Activated CD4-positive, alpha-beta T cell treated with anti-CD3 and anti-CD28 coated beads, Interleukin-2, amount 50 U/mL, for 24 hours (primary cell): ENCODE results near the gene PXN.
"Not testable (repeated sequence)": the region's sequence is repeated elsewhere in the genome, so short reads cannot be mapped to it uniquely, and the experiment has no call there.

Experiments used
- DNase-seq, 2 donors: peaks; one replicate each; pipeline ENCODE4 v3.0.0-alpha.2; 2020; ENCODE audit warnings: low read depth in 1 of 2, low spot score in 1 of 2

Gene PXN

GRCh38 chr12:120211904-120212283 lies 53.6 kb downstream of the PXN start:
- DNase-seq, result no peak

- no peak for DNase-seq
Observed at GRCh38 chr12:120211243-120211903, 54.2 kb downstream of the PXN start.

GRCh38 chr12:120209851-120210250 lies 55.7 kb downstream of the PXN start:
- DNase-seq, result no peak

DNA sequence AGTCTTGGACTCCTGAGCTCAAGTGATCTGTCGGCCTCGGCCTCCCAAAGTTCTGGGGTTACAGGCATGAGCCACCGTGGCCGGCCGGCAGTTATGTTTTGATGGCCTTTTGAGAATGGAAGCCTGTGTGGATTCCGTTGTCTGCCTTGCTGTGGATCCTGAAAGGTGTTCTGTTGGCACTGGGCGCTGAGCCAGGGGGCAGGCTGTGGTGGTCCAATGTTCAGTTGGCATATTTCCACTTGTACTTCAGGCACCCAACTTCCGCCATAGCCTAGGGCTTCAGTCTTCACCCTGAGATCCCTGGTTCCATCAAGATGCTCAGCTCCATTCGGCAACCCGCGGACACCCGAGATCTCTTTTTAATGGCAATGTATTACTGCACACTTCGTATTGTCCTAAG lies 58.3 kb downstream of the PXN start:
- no peak for DNase-seq

DNA sequence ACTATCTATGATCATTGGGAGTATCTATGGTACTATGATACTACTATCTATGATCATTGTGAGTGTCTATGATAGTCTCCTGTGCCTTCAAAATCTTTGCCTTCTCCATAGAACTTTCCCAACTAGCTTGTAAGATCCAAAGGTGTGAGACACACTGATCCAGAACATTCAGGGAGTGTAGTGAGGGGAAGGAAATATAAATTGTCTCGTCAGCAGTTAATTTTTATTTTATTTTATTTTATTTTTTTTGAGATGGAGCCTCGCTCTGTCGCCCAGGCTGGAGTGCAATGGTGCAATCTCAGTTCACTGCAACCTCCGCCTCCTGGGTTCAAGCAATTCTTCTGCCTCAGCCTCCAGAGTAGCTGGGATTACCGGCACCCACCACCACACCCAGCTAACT lies 58.7 kb downstream of the PXN start:
- DNase-seq, result not testable (repeated sequence)

DNA sequence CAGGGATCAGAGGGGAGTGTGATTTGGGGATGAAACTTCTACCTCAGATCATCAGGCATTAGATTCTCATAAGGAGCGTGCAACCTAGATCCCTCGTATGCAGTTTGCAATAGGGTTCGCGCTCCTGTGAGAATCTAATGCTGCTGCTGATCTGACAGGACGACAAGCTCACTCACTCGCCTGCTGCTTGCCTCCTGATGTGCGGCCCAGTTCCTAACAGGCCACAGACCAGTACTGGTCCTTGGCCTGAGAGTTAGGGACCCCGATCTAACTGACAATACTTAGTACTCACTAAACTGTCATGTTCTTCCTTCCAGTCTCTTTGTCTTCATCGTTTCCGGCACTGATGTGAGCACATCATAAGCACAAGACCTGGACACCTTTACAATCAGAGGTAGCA lies 59.3 kb downstream of the PXN start:
- no peak for DNase-seq

- no peak for DNase-seq
Observed at GRCh38 chr12:120204171-120204570, 61.4 kb downstream of the PXN start.

GRCh38 chr12:120200364-120200800 lies 65.1 kb downstream of the PXN start:
- DNase-seq, result no peak

DNA sequence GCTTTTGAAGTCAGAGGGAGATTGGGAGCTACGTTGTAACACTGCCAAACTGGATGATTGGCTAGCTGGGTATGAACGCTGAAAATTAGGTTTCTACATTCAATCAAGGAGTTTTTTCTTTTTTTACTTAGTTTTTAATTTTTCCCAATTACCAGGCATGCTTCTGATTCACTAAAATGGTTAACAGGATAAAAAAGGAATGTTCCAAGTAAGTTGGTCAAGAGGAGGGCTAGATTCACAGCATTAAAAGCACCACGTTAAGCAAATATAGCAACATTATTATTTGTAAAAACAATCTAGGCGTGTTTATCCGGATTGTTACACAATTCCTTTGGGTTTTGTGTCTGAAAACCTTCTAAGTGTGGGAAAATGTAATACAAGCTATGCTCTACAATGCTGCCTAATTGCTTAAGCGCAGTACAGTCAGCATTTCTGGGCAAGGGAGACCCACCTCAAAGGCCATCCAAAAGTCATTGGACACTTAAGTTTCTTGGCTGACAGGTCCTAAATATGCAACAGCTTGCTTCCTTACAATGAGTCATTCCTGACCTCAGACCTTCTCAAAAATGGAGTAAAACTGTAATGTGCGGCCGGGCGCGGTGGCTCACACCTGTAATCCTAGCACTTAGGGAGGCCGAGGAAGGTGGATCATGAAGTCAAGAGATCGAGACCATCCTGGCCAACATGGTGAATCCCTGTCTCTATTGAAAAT lies 65.8 kb downstream of the PXN start:
- DNase-seq, result peak; percentile 15 to 36

- DNase-seq, result no peak
Observed at GRCh38 chr12:120199025-120199424, 66.5 kb downstream of the PXN start.

GRCh38 chr12:120197542-120197887 lies 68.0 kb downstream of the PXN start:
- DNase-seq, result no peak

GRCh38 chr12:120196817-120197541 lies 68.6 kb downstream of the PXN start:
- DNase-seq, result not testable (repeated sequence)

GRCh38 chr12:120196363-120196762 lies 69.2 kb downstream of the PXN start:
- no peak for DNase-seq

DNA sequence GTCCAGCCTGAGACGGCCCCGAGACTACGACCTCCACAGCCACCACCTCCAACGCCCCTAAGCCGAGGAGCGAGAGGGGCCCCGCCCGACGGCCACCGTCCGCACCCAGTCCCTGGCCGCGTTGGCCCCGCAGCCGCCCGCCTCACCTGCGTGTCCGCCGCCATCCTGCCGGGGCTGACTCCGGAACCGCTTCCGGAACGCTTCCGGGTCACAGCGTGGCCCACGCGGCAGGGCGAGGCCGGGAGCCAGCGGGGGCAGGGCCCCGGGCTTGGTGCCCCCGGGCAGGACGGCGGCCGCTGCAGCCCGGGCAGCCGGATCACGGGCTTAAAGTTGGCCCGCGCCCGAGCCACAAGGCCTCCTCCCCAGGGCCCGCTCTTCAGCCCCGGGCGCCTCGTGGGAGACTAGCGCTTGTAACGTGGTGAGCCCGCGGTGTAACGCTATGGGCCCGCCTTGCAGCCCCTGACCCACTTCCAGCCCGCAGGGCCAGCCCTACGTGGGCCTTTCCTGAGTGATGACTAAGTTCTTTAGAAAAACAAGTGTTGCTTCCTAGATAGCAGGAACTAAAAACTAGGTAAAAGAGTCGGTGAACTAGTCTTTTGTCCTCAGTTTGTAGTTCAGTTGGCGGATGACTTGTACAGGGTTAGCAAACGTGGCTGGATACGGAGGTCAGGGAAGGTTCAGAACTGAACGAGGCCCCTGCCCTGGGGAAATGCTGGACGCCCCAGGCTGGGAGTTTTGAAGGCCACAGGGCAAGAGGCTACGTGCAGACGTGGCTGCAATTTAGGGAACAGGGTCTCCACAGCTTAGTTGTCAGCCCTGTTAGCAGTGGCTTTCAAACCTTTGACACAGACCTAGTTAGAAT lies 70.8 kb downstream of the PXN start, which contains the start of gene GCN1:
Gene GCN1, minus strand, starts transcription at position 182 of the 862 bp plus-strand sequence. Its CDS starts 18 bp downstream, at position 164.
- DNase-seq, result peak; percentile 87 to 95

DNA sequence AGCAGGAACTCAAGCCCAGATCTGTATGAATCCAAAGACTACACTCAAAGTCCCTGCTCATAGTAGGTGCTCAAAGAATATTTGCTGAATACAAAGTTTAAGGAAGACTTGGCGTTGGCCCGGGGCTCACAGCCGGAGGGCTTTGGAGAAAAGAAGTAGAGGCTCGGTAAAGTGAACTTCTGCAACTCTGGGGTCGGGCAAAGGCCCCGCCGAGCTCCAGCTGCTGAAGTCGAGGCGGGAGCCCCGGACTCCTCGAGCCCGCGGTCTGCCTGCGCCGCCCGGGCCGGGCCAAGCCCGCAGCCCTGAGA lies 71.3 kb downstream of the PXN start:
- DNase-seq, result no peak

GRCh38 chr12:120193286-120193685 lies 72.2 kb downstream of the PXN start:
- not testable (repeated sequence) for DNase-seq

DNA sequence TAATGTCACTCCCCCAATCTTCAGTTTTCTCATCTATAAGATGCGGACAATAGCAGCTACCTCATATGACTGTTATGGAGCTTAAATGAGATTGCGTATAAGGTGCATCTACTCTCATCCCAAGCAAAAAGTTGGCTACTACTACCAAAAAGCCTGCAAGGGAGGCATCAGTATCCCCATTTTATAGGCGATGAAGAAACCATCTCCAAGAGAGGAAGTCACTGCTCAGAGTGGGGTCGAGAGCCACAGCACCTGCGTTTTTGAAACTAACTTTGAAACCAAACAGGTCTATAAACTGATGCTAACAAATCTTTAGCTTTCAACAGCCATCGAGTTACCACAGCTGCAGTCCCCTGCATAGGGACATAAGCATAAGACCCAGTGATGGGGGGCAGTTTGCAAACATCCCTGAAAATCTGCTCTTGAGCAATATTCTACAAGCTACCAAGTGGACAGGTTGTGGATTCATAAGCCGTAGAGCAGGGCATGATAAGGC lies 74.5 kb downstream of the PXN start:
- DNase-seq, result no peak

DNA sequence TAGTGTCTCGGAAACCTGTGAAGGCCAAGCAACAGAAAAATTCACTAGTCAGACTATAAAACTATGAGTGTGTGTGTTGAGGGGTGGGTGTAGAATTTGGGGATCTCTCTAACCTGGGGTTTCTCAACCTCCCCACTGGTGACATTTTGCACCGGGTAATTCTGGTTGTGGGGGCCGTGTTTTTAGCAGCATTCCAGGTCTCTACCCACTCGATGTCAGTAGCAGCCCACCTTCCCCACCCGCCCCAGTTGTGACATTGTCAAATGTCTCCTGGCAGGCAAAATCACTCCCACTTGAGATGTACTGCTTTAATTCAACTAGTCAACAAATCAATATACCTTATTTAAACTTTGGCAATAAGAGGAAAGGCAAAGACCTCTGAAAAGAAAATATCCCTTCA lies 75.1 kb downstream of the PXN start:
- DNase-seq, result no peak

- no peak for DNase-seq
Observed at GRCh38 chr12:120186654-120187053, 78.9 kb downstream of the PXN start.

DNA sequence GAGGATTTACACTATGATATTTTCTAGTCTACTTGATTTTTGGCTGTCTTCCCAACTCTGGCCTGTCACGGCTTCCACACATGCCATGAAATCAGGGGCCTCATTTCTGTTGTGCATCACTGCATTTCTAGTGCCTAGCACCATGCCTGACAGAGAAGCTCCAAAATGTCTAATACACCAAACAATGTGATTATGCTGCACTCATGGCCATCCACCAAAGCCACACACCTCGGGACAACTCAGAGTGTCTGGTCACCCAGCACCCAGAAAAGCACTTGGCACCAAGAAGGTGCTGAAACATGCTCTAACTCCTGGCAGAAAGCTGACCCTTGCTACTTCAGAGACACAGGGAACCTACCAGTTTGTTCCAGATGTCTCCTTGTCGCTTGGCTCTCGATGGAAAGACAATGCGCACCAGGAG lies 82.3 kb downstream of the PXN start:
- no peak for DNase-seq

- DNase-seq, result no peak
Observed at GRCh38 chr12:120181991-120182631, 83.4 kb downstream of the PXN start.
